ENCODE results near the gene GPAM.
"Not testable (repeated sequence)": the region's sequence is repeated elsewhere in the genome, so short reads cannot be mapped to it uniquely, and the experiment has no call there.

Gene GPAM

DNA sequence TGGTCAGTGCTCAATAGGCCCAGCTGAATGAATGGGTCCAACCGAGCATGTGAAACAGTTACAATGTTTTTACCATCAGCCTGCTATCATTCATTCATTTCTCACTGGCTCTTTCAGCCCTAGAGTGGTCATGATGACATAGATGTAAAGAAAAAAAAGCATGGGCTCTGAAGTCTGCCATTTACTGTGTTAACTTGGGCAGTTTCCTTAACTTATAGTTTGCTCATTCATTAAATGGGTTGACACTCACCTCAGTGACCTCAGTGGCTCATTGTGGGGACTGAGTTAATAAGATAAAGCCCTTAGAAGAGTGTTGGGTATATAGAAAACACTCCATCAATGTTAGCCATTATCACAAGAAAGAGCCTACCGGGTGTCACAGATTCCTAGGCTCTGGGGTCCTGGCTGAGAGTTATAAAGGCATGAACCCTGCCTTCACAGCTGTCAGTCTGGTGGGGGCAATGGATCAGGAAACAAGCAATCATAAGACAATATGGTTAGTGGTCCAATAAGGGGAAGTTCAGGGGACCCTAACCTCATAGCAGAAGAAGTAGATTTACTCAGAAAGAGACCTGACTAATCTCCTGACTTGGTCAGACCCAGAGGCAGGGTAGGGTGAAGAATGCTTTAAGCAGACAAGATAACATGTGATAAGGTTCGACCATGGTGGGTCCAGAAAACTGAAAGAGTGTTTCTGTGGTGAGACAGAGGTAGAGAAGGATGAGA is 29.7 kb upstream of the GPAM start:
- DNase-seq (ENCODE audit: insufficient read length) (no peak), FAIRE-seq (peak; percentile 62)
- TF ChIP-seq POLR2A (IDR thresholded peaks at IDR 0.05; ENCODE audit: low read depth, low read length) (no peak), POLR2AphosphoS5 (IDR thresholded peaks at IDR 0.05; ENCODE audit: low read depth, low read length) (no peak), TAF1 (IDR thresholded peaks at IDR 0.05; ENCODE audit: borderline replicate concordance, low read depth, low read length) (no peak)

- no peak for FAIRE-seq
- no peak for DNase-seq (ENCODE audit: insufficient read length)
- TF ChIP-seq POLR2A (IDR thresholded peaks at IDR 0.05; ENCODE audit: low read depth, low read length) = no peak
- no peak for TF ChIP-seq POLR2AphosphoS5 (IDR thresholded peaks at IDR 0.05; ENCODE audit: low read depth, low read length)
- TF ChIP-seq TAF1 (IDR thresholded peaks at IDR 0.05; ENCODE audit: borderline replicate concordance, low read depth, low read length) = no peak
These were observed 27.1 kb upstream of the GPAM start for GRCh38 chr10:112210666-112211065.

- TF ChIP-seq POLR2AphosphoS5 (IDR thresholded peaks at IDR 0.05; ENCODE audit: low read depth, low read length) = no peak
- TF ChIP-seq POLR2A (IDR thresholded peaks at IDR 0.05; ENCODE audit: low read depth, low read length) = no peak
- TF ChIP-seq TAF1 (IDR thresholded peaks at IDR 0.05; ENCODE audit: borderline replicate concordance, low read depth, low read length) = no peak
- DNase-seq (ENCODE audit: insufficient read length) (no peak), FAIRE-seq (no peak)
These were observed 26.1 kb upstream of the GPAM start for GRCh38 chr10:112209684-112210131.

GRCh38 chr10:112208997-112209396 is 25.4 kb upstream of the GPAM start:
- FAIRE-seq (no peak), DNase-seq (ENCODE audit: insufficient read length) (no peak)
- TF ChIP-seq POLR2A (IDR thresholded peaks at IDR 0.05; ENCODE audit: low read depth, low read length) (no peak), POLR2AphosphoS5 (IDR thresholded peaks at IDR 0.05; ENCODE audit: low read depth, low read length) (no peak), TAF1 (IDR thresholded peaks at IDR 0.05; ENCODE audit: borderline replicate concordance, low read depth, low read length) (no peak)

- no peak for FAIRE-seq
- no peak for DNase-seq (ENCODE audit: insufficient read length)
- TF ChIP-seq POLR2AphosphoS5 (IDR thresholded peaks at IDR 0.05; ENCODE audit: low read depth, low read length) (no peak), TAF1 (IDR thresholded peaks at IDR 0.05; ENCODE audit: borderline replicate concordance, low read depth, low read length) (no peak), POLR2A (IDR thresholded peaks at IDR 0.05; ENCODE audit: low read depth, low read length) (no peak)
These were observed 24.7 kb upstream of the GPAM start for GRCh38 chr10:112208292-112208691.

DNA sequence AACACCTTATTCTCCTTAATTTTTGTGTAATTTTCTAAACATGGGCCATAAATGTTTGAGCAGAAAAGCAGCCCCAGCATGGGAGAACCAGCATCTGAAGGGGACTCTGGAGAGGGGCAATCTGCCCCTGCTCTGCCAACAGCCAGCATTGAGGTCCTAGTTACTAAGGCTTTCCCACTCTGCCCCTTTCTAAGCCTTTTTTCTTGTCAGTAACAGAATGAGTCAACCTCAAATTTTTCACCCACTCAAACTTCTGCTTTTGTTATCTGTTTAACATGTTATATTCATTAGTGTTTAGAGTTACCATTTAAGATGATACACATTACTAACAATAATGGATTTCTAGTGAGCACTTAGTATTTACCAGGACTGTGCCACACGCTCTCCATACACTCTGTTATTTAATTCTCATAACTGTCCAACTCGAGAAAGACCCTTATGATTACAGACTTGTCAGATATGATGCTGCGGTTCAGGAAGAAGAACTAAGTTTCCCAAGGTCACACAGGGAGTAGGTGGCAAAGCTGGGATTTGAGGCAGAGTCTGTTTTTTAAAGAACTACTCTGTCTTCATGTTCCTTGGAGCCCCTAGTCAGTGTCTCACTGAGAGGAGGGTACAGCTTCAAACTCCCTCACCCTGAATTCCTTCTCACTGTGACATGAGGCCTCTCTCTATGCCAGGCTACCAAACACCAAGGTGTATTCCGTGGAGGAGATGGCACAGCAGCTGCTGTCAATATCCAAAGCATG is 19.9 kb upstream of the GPAM start:
- TF ChIP-seq POLR2AphosphoS5 (IDR thresholded peaks at IDR 0.05; ENCODE audit: low read depth, low read length) = no peak
- no peak for TF ChIP-seq TAF1 (IDR thresholded peaks at IDR 0.05; ENCODE audit: borderline replicate concordance, low read depth, low read length)
- TF ChIP-seq POLR2A (IDR thresholded peaks at IDR 0.05; ENCODE audit: low read depth, low read length) = no peak
- DNase-seq (ENCODE audit: insufficient read length) (no peak), FAIRE-seq (peak; percentile 95)

DNA sequence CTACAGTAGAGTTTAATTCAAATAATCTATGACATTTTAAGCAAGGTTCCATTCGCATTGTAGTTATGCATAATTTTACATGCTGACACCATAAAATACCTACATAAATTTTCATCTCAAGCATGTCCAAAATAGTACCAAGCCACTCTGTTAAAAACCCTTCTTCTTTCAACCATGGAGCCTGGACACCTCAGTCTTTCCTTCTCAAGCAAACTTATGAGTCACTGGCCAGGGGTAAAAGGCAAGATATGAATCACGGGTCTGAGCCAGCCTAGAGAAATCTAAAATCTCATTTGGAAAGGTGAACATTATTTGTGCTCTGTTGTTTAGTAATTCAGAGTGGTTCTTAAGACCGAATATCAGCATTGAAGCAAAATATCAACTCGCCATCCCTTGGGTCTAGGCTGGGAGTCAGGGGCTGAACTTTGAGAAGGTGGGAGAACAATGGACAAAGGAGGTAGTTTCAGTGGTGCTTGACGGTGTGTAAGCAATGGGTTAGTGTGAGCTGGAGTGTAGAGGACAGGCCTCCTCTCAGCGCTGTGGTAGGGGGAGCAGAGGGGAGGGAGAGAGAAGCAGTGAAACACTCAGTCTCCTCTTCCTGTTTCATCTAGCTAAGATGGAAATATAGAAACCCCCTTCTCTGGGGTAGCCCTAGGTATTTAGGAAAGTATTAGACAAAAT is 19.1 kb upstream of the GPAM start:
- FAIRE-seq (peak; percentile 90), DNase-seq (ENCODE audit: insufficient read length) (peak; percentile 21)
- no peak for TF ChIP-seq POLR2AphosphoS5 (IDR thresholded peaks at IDR 0.05; ENCODE audit: low read depth, low read length)
- TF ChIP-seq POLR2A (IDR thresholded peaks at IDR 0.05; ENCODE audit: low read depth, low read length) = no peak
- TF ChIP-seq TAF1 (IDR thresholded peaks at IDR 0.05; ENCODE audit: borderline replicate concordance, low read depth, low read length) = no peak

DNA sequence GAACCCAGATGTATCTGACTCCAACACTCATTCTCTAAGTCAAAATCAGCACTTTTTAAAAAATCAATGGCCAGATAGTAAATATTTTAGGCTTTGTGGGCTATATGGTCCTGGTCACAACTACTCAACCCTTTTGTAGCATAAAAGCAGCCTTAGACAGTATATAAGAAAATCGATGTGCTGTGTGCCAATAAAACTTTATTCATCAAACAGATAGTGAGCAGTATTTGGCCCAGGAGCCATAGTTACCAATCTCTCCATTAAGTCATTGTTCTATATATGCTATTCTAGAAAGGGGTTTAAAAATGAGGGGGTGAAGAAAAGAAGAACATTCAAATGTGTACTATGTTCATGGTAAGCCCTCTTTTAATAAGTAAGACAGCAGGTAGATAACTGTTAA is 18.5 kb upstream of the GPAM start:
- DNase-seq (ENCODE audit: insufficient read length) = no peak
- TF ChIP-seq POLR2AphosphoS5 (IDR thresholded peaks at IDR 0.05; ENCODE audit: low read depth, low read length) (no peak), POLR2A (IDR thresholded peaks at IDR 0.05; ENCODE audit: low read depth, low read length) (no peak), TAF1 (IDR thresholded peaks at IDR 0.05; ENCODE audit: borderline replicate concordance, low read depth, low read length) (no peak)
- no peak for FAIRE-seq

- no peak for DNase-seq (ENCODE audit: insufficient read length)
- no peak for TF ChIP-seq POLR2AphosphoS5 (IDR thresholded peaks at IDR 0.05; ENCODE audit: low read depth, low read length)
- TF ChIP-seq TAF1 (IDR thresholded peaks at IDR 0.05; ENCODE audit: borderline replicate concordance, low read depth, low read length) = no peak
- no peak for TF ChIP-seq POLR2A (IDR thresholded peaks at IDR 0.05; ENCODE audit: low read depth, low read length)
- no peak for FAIRE-seq
These were observed 17.8 kb upstream of the GPAM start for GRCh38 chr10:112201334-112201733.

DNA sequence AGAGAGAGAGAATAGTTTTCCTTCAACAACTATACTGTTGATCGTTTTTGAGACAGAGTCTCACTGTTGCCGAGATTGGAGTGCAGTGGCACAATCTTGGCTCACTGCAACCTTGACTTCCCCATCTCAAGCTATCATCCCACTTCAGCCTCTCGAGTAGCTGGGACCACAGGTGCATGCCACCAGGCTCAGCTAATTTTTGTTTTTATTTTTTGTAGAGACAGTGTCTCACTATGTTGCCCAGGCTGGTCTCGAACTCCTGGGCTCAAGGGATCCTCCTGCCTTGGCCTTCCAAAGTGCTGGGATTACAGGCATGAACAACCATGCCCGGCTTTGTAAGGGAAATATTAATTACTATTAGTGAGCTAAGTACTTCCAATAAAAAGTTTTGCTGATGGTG is 16.7 kb upstream of the GPAM start:
- not testable (repeated sequence) for FAIRE-seq; DNase-seq (ENCODE audit: insufficient read length)

GRCh38 chr10:112197662-112198061 is 14.1 kb upstream of the GPAM start:
- DNase-seq (ENCODE audit: insufficient read length); FAIRE-seq: not testable (repeated sequence)

DNA sequence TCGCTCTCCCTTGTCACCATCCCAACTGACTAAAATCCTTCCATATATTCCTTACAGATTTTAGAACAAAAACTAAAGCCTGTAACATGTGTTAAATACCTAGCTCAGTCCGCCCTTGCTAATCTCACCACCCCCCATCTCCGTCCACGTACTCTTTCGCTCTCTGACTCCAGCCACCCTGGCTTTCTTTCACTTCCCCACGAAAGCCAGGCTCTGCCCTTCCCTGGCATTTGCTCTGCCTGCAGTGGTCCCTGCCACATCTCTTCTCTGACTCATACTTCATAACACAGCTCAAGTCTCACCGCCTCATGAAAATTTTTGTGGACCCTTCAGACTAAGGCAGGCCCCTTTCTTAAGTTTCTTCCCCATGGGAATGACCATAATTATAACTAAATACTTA is 11.7 kb upstream of the GPAM start:
- TF ChIP-seq POLR2A (IDR thresholded peaks at IDR 0.05; ENCODE audit: low read depth, low read length) = no peak
- no peak for TF ChIP-seq POLR2AphosphoS5 (IDR thresholded peaks at IDR 0.05; ENCODE audit: low read depth, low read length)
- TF ChIP-seq TAF1 (IDR thresholded peaks at IDR 0.05; ENCODE audit: borderline replicate concordance, low read depth, low read length) = no peak
- FAIRE-seq (no peak), DNase-seq (ENCODE audit: insufficient read length) (no peak)

All from GM12892 (cell line).